ENCODE measurements around the gene KPNB1. TPM values are rescaled to one million over a fixed set of nuclear protein-coding genes. Genes with fewer than 3 reads are reported as not detected.

The KPNB1 gene
- total and polyA plus RNA-seq, 10 of the 15 experiments (the other 5 are each of a cell fraction or from before 2014, with no cell fraction given), result 67.8 to 525 (median 246) TPM

- TF ChIP-seq E4F1 (IDR thresholded peaks at IDR 0.05; ENCODE audit: borderline replicate concordance, partially characterized antibody) (peak; percentile 73), YBX1 (IDR thresholded peaks at IDR 0.05) (no peak), MTA2 (IDR thresholded peaks at IDR 0.05; ENCODE audit: low read depth) (no peak), EGR1 (IDR thresholded peaks at IDR 0.05; ENCODE audit: borderline replicate concordance in 1 of 2, low read depth in 2 of 2, low read length in 2 of 2) (peak in 1 of 2 experiments; percentile 90; a peak in 2 of 3 replicates), SUPT20H (IDR thresholded peaks at IDR 0.05; ENCODE audit: borderline replicate concordance, control insufficient read depth, low read depth, low read length) (no peak), ZNF384 (IDR thresholded peaks at IDR 0.05; ENCODE audit: borderline replicate concordance, low read depth, low read length) (no peak), ZNF592 (IDR thresholded peaks at IDR 0.05) (no peak), RUNX3 (IDR thresholded peaks at IDR 0.05; ENCODE audit: low read length) (peak; percentile 85), CEBPB (IDR thresholded peaks at IDR 0.05; ENCODE audit: borderline replicate concordance in 1 of 2, low read depth in 2 of 2, low read length in 2 of 2) (no peak; a peak in 1 of 4 replicates), ETV6 (conservative IDR thresholded peaks at IDR 0.05 in 1 of 2, IDR thresholded peaks at IDR 0.05 in 1 of 2; ENCODE audit: borderline replicate concordance in 1 of 2, low read depth in 1 of 2) (peak in 1 of 2 experiments; percentile 47; a peak in 1 of 4 replicates), CTCF (IDR thresholded peaks at IDR 0.05 in 2 of 3, conservative IDR thresholded peaks at IDR 0.05 in 1 of 3; ENCODE audit: control insufficient read depth in 2 of 3, extremely low read depth in 1 of 3, insufficient read depth in 1 of 3, low read depth in 3 of 3, low read length in 3 of 3) (no peak), KLF5 (IDR thresholded peaks at IDR 0.05; ENCODE audit: partially characterized antibody) (peak; percentile 63)
Measured at GRCh38 chr17:47649153-47649971, at the start of gene KPNB1 (continued).

Data from GM12878 (cell line).